Activated CD8-positive, alpha-beta T cell treated with anti-CD3 and anti-CD28 coated beads for 36 hours (primary cell): ENCODE data around the gene PPP1R13B. TPM values are rescaled to one million over a fixed set of nuclear protein-coding genes. Genes with fewer than 3 reads are reported as not detected.
"Not testable (repeated sequence)": the region's sequence is repeated elsewhere in the genome, so short reads cannot be mapped to it uniquely, and the experiment has no call there.

Experiments used
- ATAC-seq: fragments of 200-7000 bp; cut with Tn5 transposase; one replicate; pipeline ENCODE4 v1.10.0; 2021; ENCODE audit warnings: mild to moderate bottlenecking, moderate library complexity
- CTCF ChIA-PET: fragments of 350-600 bp; sonication (Branson Sonifier 250); formaldehyde crosslinking; loops from one replicate; lab custom pipeline; 2021; ENCODE audit warnings: antibody characterized with exemption; lab: Charles Lee
- POLR2A ChIA-PET: fragments of 350-600 bp; sonication (Branson Sonifier 250); formaldehyde crosslinking; loops from one replicate; lab custom pipeline; 2021; ENCODE audit warnings: antibody characterized with exemption; lab: Charles Lee
- DNase-seq: peaks from one replicate; pipeline ENCODE4 v3.0.0-alpha.2; 2020
- H3K27ac Mint-ChIP-seq: one replicate; pipeline ENCODE4 v1.8.0; 2021; ENCODE audit warnings: mild to moderate bottlenecking, mixed read lengths
- H3K27me3 Mint-ChIP-seq: one replicate; pipeline ENCODE4 v1.8.0; 2021; ENCODE audit warnings: mixed read lengths
- H3K36me3 Mint-ChIP-seq: one replicate; pipeline ENCODE4 v1.8.0; 2021; ENCODE audit warnings: low read depth, mixed read lengths
- H3K4me1 Mint-ChIP-seq: one replicate; pipeline ENCODE4 v1.8.0; 2021; ENCODE audit warnings: low read depth, mixed read lengths
- H3K4me3 Mint-ChIP-seq: one replicate; pipeline ENCODE4 v1.8.0; 2021; ENCODE audit warnings: mild to moderate bottlenecking, moderate library complexity, mixed read lengths
- H3K9me3 Mint-ChIP-seq: one replicate; pipeline ENCODE4 v1.8.0; 2021; ENCODE audit warnings: mixed read lengths
- CTCF ChIP-seq: fragments of 200-600 bp; IDR thresholded peaks from one replicate; pipeline ENCODE4 v1.8.0; 2022; ENCODE audit warnings: antibody characterized with exemption, mild to moderate bottlenecking
- intact Hi-C: fragments of 100-400 bp; cut with micrococcal nuclease; formaldehyde crosslinking; loops from one replicate; pipeline ENCODE4 v1.10.0; 2022
- total RNA-seq, 2 experiments: library from RNA; stranded (reverse); gene quantifications; one replicate each; pipeline ENCODE4 v1.2.3, GENCODE V29; 2021

The PPP1R13B gene
- total RNA-seq, 2 experiments from 2014 or later, result 11.9 to 14.5 TPM

GRCh38 chr14:103846097-103846496, 1.3 kb downstream of the PPP1R13B start:
- H3K36me3 Mint-ChIP-seq, result peaks cover 2% of the 10 kb centered on the region
- no peak for ATAC-seq
- POLR2A ChIA-PET, result interaction anchor here (0.8 kb wide), 1 partner anchor 26 kb away, joined by 3 read pairs; no protein-coding TSS in a partner anchor

GRCh38 chr14:103845327-103845726, 2.0 kb downstream of the PPP1R13B start:
- intact Hi-C loops, result no loop called here
- Mint-ChIP-seq H3K4me1 (peaks cover 15% of the 10 kb centered on the region), H3K9me3 (no peaks in the 10 kb centered on the region), H3K27me3 (no peaks in the 10 kb centered on the region), H3K4me3 (no peak overlapping the region), H3K27ac (no peak overlapping the region), H3K36me3 (peaks cover 2% of the 10 kb centered on the region)
- ChIA-PET CTCF (interaction anchor here (0.7 to 1.2 kb wide), 2 partner anchors 29 to 36 kb away, joined by 3 read pairs; no protein-coding TSS in a partner anchor), POLR2A (interaction anchor here (0.8 kb wide), 1 partner anchor 27 kb away, joined by 3 read pairs; no protein-coding TSS in a partner anchor)
- no peak for TF ChIP-seq CTCF
- ATAC-seq, result no peak
- DNase-seq, result no peak

More at GRCh38 chr14:103846097-103846496, 1.3 kb downstream of the PPP1R13B start:
- Mint-ChIP-seq H3K27me3 (no peaks in the 10 kb centered on the region), H3K4me1 (peaks cover 15% of the 10 kb centered on the region), H3K27ac (no peak overlapping the region), H3K9me3 (no peaks in the 10 kb centered on the region), H3K4me3 (peak overlapping the region; percentile 79)
- TF ChIP-seq CTCF, result no peak
- CTCF ChIA-PET, result interaction anchor here (1.2 kb wide), 1 partner anchor 30 kb away, joined by 3 read pairs; no protein-coding TSS in a partner anchor
- intact Hi-C loops, result no loop called here
- no peak for DNase-seq

- H3K36me3 Mint-ChIP-seq, ATAC-seq, H3K27ac Mint-ChIP-seq, H3K9me3 Mint-ChIP-seq, H3K27me3 Mint-ChIP-seq, H3K4me3 Mint-ChIP-seq, POLR2A ChIA-PET, DNase-seq, intact Hi-C loops: not testable (repeated sequence)
- H3K4me1 Mint-ChIP-seq, result peaks cover 24% of the 10 kb centered on the region
- CTCF ChIA-PET, result interaction anchor here (0.7 to 2.5 kb wide), 3 partner anchors 21 to 70 kb away, joined by 3 to 14 read pairs (median 3); no protein-coding TSS in a partner anchor
Measured at GRCh38 chr14:103841265-103841664, 6.1 kb downstream of the PPP1R13B start.

- no peak for DNase-seq
- ChIA-PET POLR2A (no interaction called here), CTCF (interaction anchor here (2.5 kb wide), 1 partner anchor 31 kb away, joined by 14 read pairs; no protein-coding TSS in a partner anchor)
- H3K36me3 Mint-ChIP-seq, result peaks cover 5% of the 10 kb centered on the region
- intact Hi-C loops, result no loop called here
- peaks cover 14% of the 10 kb centered on the region for H3K4me1 Mint-ChIP-seq
- no peak overlapping the region for H3K4me3 Mint-ChIP-seq
- no peaks in the 10 kb centered on the region for H3K9me3 Mint-ChIP-seq
- no peak overlapping the region for H3K27ac Mint-ChIP-seq
- TF ChIP-seq CTCF, result no peak
- ATAC-seq, result no peak
- no peaks in the 10 kb centered on the region for H3K27me3 Mint-ChIP-seq
Measured at GRCh38 chr14:103840014-103840413, 7.4 kb downstream of the PPP1R13B start.

GRCh38 chr14:103839579-103839978, 7.8 kb downstream of the PPP1R13B start:
- TF ChIP-seq CTCF, result no peak
- DNase-seq (no peak), ATAC-seq (no peak)
- Mint-ChIP-seq H3K36me3 (peaks cover 5% of the 10 kb centered on the region), H3K4me1 (peaks cover 14% of the 10 kb centered on the region), H3K4me3 (no peak overlapping the region), H3K27ac (no peak overlapping the region), H3K9me3 (no peaks in the 10 kb centered on the region), H3K27me3 (no peaks in the 10 kb centered on the region)
- CTCF ChIA-PET, result no interaction called here
- intact Hi-C loops, result no loop called here
- POLR2A ChIA-PET, result no interaction called here
